ENCODE results near the gene UCN2. TPM values are rescaled to one million over a fixed set of nuclear protein-coding genes. Genes with fewer than 3 reads are reported as not detected.

Gene UCN2
- total and polyA plus RNA-seq, 9 of the 15 experiments (the other 6 are each of a cell fraction or from before 2014, with no cell fraction given) = 0.08 to 0.11 TPM; not detected in 7

DNA sequence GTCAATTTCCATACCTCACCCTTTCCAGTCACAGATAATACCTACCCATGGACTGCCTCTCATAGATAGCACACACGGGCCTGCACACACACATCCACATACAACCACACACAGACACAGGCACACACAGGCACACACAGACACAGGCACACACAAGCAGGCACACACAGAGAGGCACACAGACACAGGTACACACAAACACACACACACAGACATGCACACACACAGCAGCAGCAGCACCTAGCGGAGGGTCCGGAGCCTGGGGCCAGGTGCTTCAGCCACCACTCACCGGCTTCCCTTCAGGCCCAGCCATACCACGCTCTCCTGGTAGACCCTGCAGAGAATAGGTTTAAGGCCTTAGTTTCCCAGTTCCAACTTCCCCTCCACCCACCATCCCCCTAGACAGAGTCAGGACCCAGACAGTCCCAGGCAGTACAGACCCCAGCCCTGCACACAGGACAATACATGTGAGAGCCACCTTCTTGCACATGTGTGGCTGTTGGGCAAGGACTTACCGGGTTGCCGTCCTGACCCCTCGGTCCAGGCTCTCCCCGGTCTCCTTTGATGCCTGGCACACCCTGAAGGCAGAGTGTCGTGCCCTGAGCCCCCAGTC, 10.5 kb upstream of the UCN2 start (continued):
- TF ChIP-seq, protein P1, sequence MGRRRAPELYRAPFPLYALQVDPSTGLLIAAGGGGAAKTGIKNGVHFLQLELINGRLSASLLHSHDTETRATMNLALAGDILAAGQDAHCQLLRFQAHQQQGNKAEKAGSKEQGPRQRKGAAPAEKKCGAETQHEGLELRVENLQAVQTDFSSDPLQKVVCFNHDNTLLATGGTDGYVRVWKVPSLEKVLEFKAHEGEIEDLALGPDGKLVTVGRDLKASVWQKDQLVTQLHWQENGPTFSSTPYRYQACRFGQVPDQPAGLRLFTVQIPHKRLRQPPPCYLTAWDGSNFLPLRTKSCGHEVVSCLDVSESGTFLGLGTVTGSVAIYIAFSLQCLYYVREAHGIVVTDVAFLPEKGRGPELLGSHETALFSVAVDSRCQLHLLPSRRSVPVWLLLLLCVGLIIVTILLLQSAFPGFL (CRISPR knock-in tag; IDR thresholded peaks at IDR 0.05) = no peak
- TF ChIP-seq PPARD (CRISPR knock-in tag; IDR thresholded peaks at IDR 0.05) (no peak), ZNF778 (CRISPR knock-in tag; IDR thresholded peaks at IDR 0.05) (no peak), NCOA1 (IDR thresholded peaks at IDR 0.05; ENCODE audit: low read depth) (no peak), PYGO2 (tag; IDR thresholded peaks at IDR 0.05) (no peak)

DNA sequence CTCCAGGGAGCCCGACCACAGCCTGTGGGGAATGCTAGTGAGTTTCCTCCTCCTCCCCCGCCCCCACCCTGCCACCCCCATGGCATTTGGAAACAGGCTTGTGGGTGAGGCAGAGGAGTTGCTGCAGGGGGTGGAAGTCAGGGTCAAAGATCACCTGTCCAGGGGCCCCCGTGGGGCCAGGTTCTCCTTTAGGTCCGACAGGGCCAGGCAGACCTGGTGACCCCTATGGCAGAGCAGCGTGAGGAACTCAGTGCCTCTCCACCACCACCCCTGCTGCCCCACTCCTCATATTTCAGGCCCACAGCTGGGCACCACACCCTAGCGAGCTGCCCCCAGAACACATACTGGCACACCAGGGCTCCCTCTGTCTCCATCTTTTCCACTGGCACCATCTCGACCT, 8.9 kb upstream of the UCN2 start:
- H3K9me3 ChIP-seq (replicated peaks; ENCODE audit: control insufficient read depth, insufficient read depth, low read depth, low read length) = no peaks in the 10 kb centered on the region
- no peak overlapping the region for H2AFZ ChIP-seq (ENCODE audit: low read depth, low read length)
- no peaks in the 10 kb centered on the region for H4K20me1 ChIP-seq (replicated peaks; ENCODE audit: control insufficient read depth, insufficient read depth, low read length)
- BruUV-seq (replicated peaks) = no TSS peak
- TF ChIP-seq KDM2B (CRISPR knock-in tag; IDR thresholded peaks at IDR 0.05) = no peak
- TF ChIP-seq ELF2 (CRISPR knock-in tag; IDR thresholded peaks at IDR 0.05) = no peak
- TF ChIP-seq RAD51 (IDR thresholded peaks at IDR 0.05; ENCODE audit: borderline replicate concordance, low read depth) = no peak
- TF ChIP-seq KHSRP (IDR thresholded peaks at IDR 0.05) = no peak
- TF ChIP-seq, protein P2, sequence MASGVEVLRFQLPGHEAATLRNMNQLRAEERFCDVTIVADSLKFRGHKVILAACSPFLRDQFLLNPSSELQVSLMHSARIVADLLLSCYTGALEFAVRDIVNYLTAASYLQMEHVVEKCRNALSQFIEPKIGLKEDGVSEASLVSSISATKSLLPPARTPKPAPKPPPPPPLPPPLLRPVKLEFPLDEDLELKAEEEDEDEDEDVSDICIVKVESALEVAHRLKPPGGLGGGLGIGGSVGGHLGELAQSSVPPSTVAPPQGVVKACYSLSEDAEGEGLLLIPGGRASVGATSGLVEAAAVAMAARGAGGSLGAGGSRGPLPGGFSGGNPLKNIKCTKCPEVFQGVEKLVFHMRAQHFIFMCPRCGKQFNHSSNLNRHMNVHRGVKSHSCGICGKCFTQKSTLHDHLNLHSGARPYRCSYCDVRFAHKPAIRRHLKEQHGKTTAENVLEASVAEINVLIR (CRISPR knock-in tag; IDR thresholded peaks at IDR 0.05) = no peak
- TF ChIP-seq, protein P3, sequence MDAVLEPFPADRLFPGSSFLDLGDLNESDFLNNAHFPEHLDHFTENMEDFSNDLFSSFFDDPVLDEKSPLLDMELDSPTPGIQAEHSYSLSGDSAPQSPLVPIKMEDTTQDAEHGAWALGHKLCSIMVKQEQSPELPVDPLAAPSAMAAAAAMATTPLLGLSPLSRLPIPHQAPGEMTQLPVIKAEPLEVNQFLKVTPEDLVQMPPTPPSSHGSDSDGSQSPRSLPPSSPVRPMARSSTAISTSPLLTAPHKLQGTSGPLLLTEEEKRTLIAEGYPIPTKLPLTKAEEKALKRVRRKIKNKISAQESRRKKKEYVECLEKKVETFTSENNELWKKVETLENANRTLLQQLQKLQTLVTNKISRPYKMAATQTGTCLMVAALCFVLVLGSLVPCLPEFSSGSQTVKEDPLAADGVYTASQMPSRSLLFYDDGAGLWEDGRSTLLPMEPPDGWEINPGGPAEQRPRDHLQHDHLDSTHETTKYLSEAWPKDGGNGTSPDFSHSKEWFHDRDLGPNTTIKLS (IDR thresholded peaks at IDR 0.05; ENCODE audit: borderline replicate concordance, low read depth) = no peak
- TF ChIP-seq ZNF589 (CRISPR knock-in tag; IDR thresholded peaks at IDR 0.05; ENCODE audit: low read depth) = no peak
- no peak for TF ChIP-seq SREBF1 (IDR thresholded peaks at IDR 0.05; ENCODE audit: borderline replicate concordance, low read depth, low read length)
- DNase-seq (ENCODE audit: extremely low read depth in 1 of 4, low spot score in 3 of 4) (no peak), ATAC-seq (no peak), FAIRE-seq (no peak)
- no peaks in the 10 kb centered on the region for H3K9me1 ChIP-seq (ENCODE audit: control insufficient read depth, insufficient read depth, low read length)
- H3K79me2 ChIP-seq (ENCODE audit: control insufficient read depth, insufficient read depth, low read length) = no peaks in the 10 kb centered on the region
- 47% methylated on average over 3 of the region's 7 CpGs for WGBS (ENCODE audit: insufficient coverage, low coverage, missing lambda C conversion rate)
- ChIA-PET CTCF (ENCODE audit: low intra/inter-chr PET ratio) (no interaction called here), POLR2A (interaction anchor here (0.6 kb wide), 1 partner anchor 87 kb away, joined by 3 read pairs; no protein-coding TSS in a partner anchor)
- H3K27ac ChIP-seq (ENCODE audit: extremely low read depth, low read depth, low read length) = no peak overlapping the region
- peaks cover 0 to 9% of the 10 kb centered on the region in 2 experiments; a peak in 1 of 5 replicates for H3K4me1 ChIP-seq (replicated peaks in 1 of 2; ENCODE audit: control insufficient read depth in 2 of 2, insufficient read depth in 2 of 2, low read length in 2 of 2)
- no peak overlapping the region for H3K4me3 ChIP-seq
- no peak overlapping the region for H3K9ac ChIP-seq (ENCODE audit: insufficient read depth in 1 of 2, low read depth in 2 of 2, low read length in 2 of 2)
- intact Hi-C loops (cut with micrococcal nuclease) = no loop called here
- no peaks in the 10 kb centered on the region for H3K27me3 ChIP-seq (ENCODE audit: control insufficient read depth in 2 of 2, insufficient read depth in 2 of 2, low read length in 2 of 2)
- in situ Hi-C loops (cut with MboI) = no loop called here
- H3K36me3 ChIP-seq (ENCODE audit: control insufficient read depth, insufficient read depth, low read length) = no peaks in the 10 kb centered on the region
- H3K4me2 ChIP-seq (ENCODE audit: insufficient read depth, low read length) = no peak overlapping the region

Measured in K562 (cell line).